ENCODE data around the gene BOLA1. TPM values are rescaled to one million over a fixed set of nuclear protein-coding genes. Genes with fewer than 3 reads are reported as not detected.

BOLA1 gene
- total RNA-seq, 1 experiment from 2014 or later, result 20.4 TPM

DNA sequence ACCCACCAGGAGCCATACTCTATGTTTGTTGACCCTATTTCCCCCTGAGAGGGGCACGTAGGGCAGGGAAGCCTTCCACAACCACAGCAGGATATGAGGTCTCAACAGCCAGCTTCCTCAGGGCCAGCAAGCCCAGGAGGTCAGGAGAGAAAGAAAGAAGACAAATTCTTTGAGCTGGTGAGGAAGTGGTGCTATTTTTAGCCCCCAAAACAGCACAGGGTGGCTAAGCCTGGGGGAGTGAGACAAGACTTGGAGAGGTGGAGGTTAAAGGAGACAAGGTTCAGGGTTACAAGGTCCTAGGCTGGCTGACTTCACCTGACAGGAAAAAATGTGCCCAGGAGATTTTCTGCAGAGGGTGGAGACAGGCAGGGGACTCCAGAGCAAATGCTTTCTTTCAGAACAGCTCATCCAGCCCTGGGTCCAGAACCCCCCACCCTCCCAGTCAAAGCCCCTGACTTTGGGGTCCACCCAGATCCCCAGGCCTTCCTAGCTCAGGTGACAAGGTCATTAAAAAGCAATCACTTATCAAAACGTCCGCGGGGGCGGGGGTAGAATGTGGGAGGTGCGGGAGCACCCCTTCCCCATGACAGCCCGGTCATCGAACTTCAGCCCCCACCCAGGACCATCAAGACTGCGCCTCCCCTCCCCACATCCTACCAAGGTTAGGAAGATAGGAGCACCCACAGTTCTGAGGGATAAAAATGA lies 17.0 kb downstream of the BOLA1 start:
- DNase-seq (ENCODE audit: low read depth, low spot score) (no peak), ATAC-seq (no peak)
- Histone ChIP-seq H3K27me3 (ENCODE audit: insufficient read depth, low read length) (no peaks in the 10 kb centered on the region), H3K36me3 (ENCODE audit: control insufficient read depth in 1 of 2, insufficient read depth in 2 of 2, low read length in 2 of 2) (no peaks in the 10 kb centered on the region), H3K4me1 (ENCODE audit: control insufficient read depth in 1 of 2, insufficient read depth in 2 of 2, low read length in 2 of 2) (no peaks in the 10 kb centered on the region), H4K20me1 (ENCODE audit: insufficient read depth) (no peaks in the 10 kb centered on the region), H3K27ac (ENCODE audit: low read depth, low read length) (no peak overlapping the region), H3K9me3 (ENCODE audit: control insufficient read depth in 1 of 2, insufficient read depth in 1 of 2, low read depth in 1 of 2, low read length in 2 of 2) (no peaks in the 10 kb centered on the region), H2AFZ (ENCODE audit: low read depth, low read length, poor library complexity, severe bottlenecking) (no peak overlapping the region), H3K9ac (ENCODE audit: low read length) (no peak overlapping the region), H3K4me2 (ENCODE audit: low read length) (no peak overlapping the region), H3K9me2 (ENCODE audit: insufficient read depth) (no peaks in the 10 kb centered on the region), H3K79me2 (ENCODE audit: insufficient read depth, low read length) (no peaks in the 10 kb centered on the region), H3K4me3 (replicated peaks in 1 of 2; ENCODE audit: low read depth in 1 of 2, low read length in 2 of 2) (no peak overlapping the region)
- ChIA-PET POLR2A (no interaction called here), CTCF (no interaction called here), RAD21 (ENCODE audit: low non-redundant PET in 1 of 2, low total read pairs in 2 of 2, uncharacterized antibody in 2 of 2, unreplicated experiment in 2 of 2) (no interaction called here)
- intact Hi-C loops (cut with micrococcal nuclease), result no loop called here
- TF ChIP-seq EZH2 (IDR thresholded peaks at IDR 0.05) (no peak), POLR2A (IDR thresholded peaks at IDR 0.05; ENCODE audit: borderline replicate concordance, extremely low read depth, insufficient read depth, insufficient read length) (no peak), SRF (IDR thresholded peaks at IDR 0.05; ENCODE audit: low read depth) (no peak), TCF7L2 (IDR thresholded peaks at IDR 0.05; ENCODE audit: borderline replicate concordance, extremely low read depth, insufficient read depth, insufficient read length) (no peak), CEBPB (IDR thresholded peaks at IDR 0.05; ENCODE audit: low read depth) (no peak), MAX (IDR thresholded peaks at IDR 0.05) (no peak), ELF1 (IDR thresholded peaks at IDR 0.05; ENCODE audit: borderline replicate concordance, low read depth) (no peak), JUND (IDR thresholded peaks at IDR 0.05) (no peak), ZFX (IDR thresholded peaks at IDR 0.05) (no peak), EGR1 (IDR thresholded peaks at IDR 0.05; ENCODE audit: low read depth) (no peak)
- TF ChIP-seq, protein P1, sequence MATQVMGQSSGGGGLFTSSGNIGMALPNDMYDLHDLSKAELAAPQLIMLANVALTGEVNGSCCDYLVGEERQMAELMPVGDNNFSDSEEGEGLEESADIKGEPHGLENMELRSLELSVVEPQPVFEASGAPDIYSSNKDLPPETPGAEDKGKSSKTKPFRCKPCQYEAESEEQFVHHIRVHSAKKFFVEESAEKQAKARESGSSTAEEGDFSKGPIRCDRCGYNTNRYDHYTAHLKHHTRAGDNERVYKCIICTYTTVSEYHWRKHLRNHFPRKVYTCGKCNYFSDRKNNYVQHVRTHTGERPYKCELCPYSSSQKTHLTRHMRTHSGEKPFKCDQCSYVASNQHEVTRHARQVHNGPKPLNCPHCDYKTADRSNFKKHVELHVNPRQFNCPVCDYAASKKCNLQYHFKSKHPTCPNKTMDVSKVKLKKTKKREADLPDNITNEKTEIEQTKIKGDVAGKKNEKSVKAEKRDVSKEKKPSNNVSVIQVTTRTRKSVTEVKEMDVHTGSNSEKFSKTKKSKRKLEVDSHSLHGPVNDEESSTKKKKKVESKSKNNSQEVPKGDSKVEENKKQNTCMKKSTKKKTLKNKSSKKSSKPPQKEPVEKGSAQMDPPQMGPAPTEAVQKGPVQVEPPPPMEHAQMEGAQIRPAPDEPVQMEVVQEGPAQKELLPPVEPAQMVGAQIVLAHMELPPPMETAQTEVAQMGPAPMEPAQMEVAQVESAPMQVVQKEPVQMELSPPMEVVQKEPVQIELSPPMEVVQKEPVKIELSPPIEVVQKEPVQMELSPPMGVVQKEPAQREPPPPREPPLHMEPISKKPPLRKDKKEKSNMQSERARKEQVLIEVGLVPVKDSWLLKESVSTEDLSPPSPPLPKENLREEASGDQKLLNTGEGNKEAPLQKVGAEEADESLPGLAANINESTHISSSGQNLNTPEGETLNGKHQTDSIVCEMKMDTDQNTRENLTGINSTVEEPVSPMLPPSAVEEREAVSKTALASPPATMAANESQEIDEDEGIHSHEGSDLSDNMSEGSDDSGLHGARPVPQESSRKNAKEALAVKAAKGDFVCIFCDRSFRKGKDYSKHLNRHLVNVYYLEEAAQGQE (IDR thresholded peaks at IDR 0.05; ENCODE audit: low read depth), result no peak
- TF ChIP-seq, protein P2, sequence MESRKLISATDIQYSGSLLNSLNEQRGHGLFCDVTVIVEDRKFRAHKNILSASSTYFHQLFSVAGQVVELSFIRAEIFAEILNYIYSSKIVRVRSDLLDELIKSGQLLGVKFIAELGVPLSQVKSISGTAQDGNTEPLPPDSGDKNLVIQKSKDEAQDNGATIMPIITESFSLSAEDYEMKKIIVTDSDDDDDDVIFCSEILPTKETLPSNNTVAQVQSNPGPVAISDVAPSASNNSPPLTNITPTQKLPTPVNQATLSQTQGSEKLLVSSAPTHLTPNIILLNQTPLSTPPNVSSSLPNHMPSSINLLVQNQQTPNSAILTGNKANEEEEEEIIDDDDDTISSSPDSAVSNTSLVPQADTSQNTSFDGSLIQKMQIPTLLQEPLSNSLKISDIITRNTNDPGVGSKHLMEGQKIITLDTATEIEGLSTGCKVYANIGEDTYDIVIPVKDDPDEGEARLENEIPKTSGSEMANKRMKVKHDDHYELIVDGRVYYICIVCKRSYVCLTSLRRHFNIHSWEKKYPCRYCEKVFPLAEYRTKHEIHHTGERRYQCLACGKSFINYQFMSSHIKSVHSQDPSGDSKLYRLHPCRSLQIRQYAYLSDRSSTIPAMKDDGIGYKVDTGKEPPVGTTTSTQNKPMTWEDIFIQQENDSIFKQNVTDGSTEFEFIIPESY (IDR thresholded peaks at IDR 0.05; ENCODE audit: extremely low read depth, insufficient replicate concordance, low read length), result no peak
- no TSS peak for BruUV-seq (replicated peaks)

Measured in HCT116 (cell line).